ENCODE data around the gene SH3PXD2A.
A peak's percentile ranks its signal among the peaks of the same experiment; 100 is the strongest.
"Not testable (repeated sequence)": the region's sequence is repeated elsewhere in the genome, so short reads cannot be mapped to it uniquely, and the experiment has no call there.

The SH3PXD2A gene

DNA sequence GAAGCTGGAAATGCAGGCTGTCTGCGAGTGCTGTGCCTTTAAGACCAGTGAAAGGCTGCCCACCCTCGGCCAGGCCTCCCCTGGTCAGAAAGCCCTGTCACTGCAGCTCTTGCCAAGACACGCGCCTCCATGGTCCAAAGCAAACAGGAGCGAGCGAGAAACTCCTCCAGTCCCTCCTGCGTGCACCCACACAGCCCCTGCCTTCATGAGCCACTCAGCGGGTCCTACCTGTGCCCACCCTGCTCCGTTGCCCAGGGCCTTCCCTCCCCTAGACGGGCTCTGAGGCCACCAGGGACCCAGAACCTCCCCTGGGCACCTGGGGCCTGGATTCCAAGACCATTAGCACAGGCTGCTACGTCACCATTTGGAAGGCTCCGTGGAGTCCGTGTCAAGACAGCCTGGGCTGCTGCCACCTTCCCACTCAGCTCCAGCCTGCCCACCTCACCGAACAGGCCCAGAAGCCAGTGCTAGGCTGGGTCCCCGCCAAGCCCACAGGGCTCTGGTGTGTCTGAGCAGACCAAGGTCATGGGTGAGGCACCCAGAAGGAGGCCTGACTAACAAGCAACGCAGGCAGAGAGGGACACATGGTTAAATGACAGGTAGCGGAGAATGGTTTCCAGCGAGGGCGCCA is 217.3 kb downstream of the SH3PXD2A start:
- H3K4me1 ChIP-seq (ENCODE audit: control insufficient read depth, insufficient read depth, low read length) = peaks cover 38% of the 10 kb centered on the region
- H3K27me3 ChIP-seq (ENCODE audit: control insufficient read depth, insufficient read depth, low read length) = no peaks in the 10 kb centered on the region
- no peak overlapping the region for H3K9ac ChIP-seq (ENCODE audit: low read length)
- peaks cover 5% of the 10 kb centered on the region for H3K36me3 ChIP-seq (ENCODE audit: control insufficient read depth, insufficient read depth, low read length)
- no peak overlapping the region for H3K4me3 ChIP-seq (ENCODE audit: low read length)
- H3K27ac ChIP-seq (ENCODE audit: low read depth, low read length) = peak overlapping the region; percentile 51

DNA sequence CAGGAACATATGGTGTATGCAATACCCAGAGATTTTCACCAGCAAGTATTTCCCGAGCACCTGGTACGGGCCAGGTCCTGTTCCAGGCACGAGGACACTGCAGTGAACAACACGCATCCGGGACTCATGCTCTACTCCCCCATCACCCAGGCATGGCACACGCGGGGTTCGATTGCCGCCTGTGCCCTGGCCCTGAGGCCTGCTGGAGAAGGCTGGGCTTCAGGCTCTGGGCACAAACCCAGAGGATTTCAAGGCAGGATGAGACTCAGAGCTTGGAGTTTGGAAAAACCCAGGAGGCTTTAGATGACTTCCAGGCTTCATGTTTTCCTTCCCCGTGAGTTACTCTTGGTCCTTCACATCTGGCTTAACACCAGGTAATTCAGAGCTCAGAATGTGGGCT is 218.4 kb downstream of the SH3PXD2A start:
- Histone ChIP-seq H3K27ac (ENCODE audit: low read depth, low read length) (peak overlapping the region; percentile 51), H3K4me1 (ENCODE audit: control insufficient read depth, insufficient read depth, low read length) (peaks cover 38% of the 10 kb centered on the region), H3K4me3 (ENCODE audit: low read length) (no peak overlapping the region), H3K27me3 (ENCODE audit: control insufficient read depth, insufficient read depth, low read length) (no peaks in the 10 kb centered on the region), H3K9ac (ENCODE audit: low read length) (no peak overlapping the region), H3K36me3 (ENCODE audit: control insufficient read depth, insufficient read depth, low read length) (peaks cover 5% of the 10 kb centered on the region)

DNA sequence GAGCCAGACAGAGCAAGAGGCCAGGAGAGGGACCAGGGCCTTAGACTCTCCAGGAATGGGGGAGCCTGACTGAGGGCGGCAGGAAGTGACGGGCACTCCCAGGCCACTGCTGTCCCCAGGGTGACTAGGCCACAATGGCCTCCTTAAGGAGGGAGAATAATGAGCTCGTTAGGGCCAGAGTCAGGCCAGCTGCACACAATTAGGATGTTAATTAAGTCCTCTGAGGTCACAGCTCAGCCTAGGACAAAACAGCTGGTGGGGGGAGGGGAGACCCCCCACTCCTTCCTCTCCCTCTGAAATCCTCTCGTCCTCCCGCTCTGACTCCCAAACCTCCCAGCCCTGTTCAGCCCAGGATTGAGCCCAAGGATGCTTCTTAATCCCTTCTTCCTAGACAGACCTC is 218.9 kb downstream of the SH3PXD2A start:
- Histone ChIP-seq H3K27me3 (ENCODE audit: control insufficient read depth, insufficient read depth, low read length) (no peaks in the 10 kb centered on the region), H3K9ac (ENCODE audit: low read length) (no peak overlapping the region)

DNA sequence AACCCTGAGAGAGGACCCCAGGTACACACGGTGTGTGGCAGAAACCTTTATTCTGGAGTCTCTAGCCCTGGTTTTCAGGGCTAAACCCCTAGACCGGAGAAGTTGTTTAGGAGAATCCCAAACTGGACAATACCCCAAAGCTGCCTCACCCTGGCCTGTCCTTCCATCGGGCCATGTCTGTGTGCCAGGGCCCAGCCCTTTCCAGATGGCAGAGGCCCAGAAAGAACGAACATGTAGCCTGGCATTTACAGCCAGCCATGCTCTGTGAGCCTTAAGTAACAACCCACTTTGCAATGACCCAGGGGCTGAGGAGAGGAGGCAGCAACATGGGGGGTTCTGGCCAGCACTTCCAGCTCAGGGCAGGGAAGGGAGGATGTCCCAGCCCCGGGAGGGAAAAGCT is 219.8 kb downstream of the SH3PXD2A start:
- peaks cover 30% of the 10 kb centered on the region for H3K4me1 ChIP-seq (ENCODE audit: control insufficient read depth, insufficient read depth, low read length)
- H3K36me3 ChIP-seq (ENCODE audit: control insufficient read depth, insufficient read depth, low read length) = peaks cover 9% of the 10 kb centered on the region
- no peak overlapping the region for H3K27ac ChIP-seq (ENCODE audit: low read depth, low read length)
- H3K4me3 ChIP-seq (ENCODE audit: low read length) = no peak overlapping the region
- no peaks in the 10 kb centered on the region for H3K27me3 ChIP-seq (ENCODE audit: control insufficient read depth, insufficient read depth, low read length)
- H3K9ac ChIP-seq (ENCODE audit: low read length) = no peak overlapping the region

More for the DNA sequence above, 218.9 kb downstream of the SH3PXD2A start:
- Histone ChIP-seq H3K27ac (ENCODE audit: low read depth, low read length) (peak overlapping the region; percentile 51), H3K4me1 (ENCODE audit: control insufficient read depth, insufficient read depth, low read length) (peaks cover 38% of the 10 kb centered on the region), H3K4me3 (ENCODE audit: low read length) (no peak overlapping the region), H3K36me3 (ENCODE audit: control insufficient read depth, insufficient read depth, low read length) (peaks cover 6% of the 10 kb centered on the region)

DNA sequence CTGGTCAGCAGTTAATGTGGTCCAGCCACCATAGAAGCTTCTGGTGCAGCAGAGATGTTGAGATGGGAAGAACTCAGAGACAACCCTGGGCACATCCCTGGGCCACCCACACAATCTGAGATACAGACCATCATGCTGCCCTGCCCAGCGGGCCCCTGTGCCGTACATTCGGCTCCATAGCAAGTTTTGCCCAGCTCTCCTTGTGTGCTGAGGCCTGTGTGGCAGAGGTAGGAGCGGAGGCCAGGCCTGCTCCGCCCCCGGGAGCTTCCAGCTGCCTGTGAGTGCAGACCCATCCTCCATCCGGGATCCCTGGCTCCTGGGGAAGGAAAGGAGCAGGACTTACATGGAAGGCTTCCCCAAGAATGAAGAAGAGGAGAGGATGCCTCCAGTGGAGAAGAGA is 221.5 kb downstream of the SH3PXD2A start:
- H3K36me3 ChIP-seq (ENCODE audit: control insufficient read depth, insufficient read depth, low read length) = peaks cover 9% of the 10 kb centered on the region
- H3K27me3 ChIP-seq (ENCODE audit: control insufficient read depth, insufficient read depth, low read length) = no peaks in the 10 kb centered on the region
- no peak overlapping the region for H3K4me3 ChIP-seq (ENCODE audit: low read length)
- H3K9ac ChIP-seq (ENCODE audit: low read length) = no peak overlapping the region
- H3K27ac ChIP-seq (ENCODE audit: low read depth, low read length) = no peak overlapping the region
- peaks cover 30% of the 10 kb centered on the region for H3K4me1 ChIP-seq (ENCODE audit: control insufficient read depth, insufficient read depth, low read length)

DNA sequence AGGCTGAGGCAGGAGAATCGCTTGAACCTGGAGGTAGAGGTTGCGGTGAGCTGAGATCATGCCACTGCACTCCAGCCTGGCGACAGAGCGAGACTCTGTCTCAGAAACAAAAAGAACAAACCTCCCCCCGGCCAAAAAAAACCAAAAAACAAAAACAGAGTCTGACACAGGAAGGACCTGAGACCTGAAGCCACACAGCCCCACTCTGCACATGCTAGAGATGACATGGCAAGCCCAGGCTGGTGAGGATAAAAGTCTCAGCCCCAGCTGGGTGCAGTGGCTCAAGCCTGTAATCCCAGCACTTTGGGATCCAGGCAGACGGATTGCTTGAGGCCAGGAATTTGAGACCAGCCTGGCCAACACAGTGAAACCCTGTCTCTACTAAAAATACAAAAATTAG is 222.5 kb downstream of the SH3PXD2A start:
- H3K27me3 ChIP-seq (ENCODE audit: control insufficient read depth, insufficient read depth, low read length); H3K27ac ChIP-seq (ENCODE audit: low read depth, low read length); H3K9ac ChIP-seq (ENCODE audit: low read length); H3K4me3 ChIP-seq (ENCODE audit: low read length); H3K36me3 ChIP-seq (ENCODE audit: control insufficient read depth, insufficient read depth, low read length): not testable (repeated sequence)
- H3K4me1 ChIP-seq (ENCODE audit: control insufficient read depth, insufficient read depth, low read length) = peaks cover 20% of the 10 kb centered on the region

DNA sequence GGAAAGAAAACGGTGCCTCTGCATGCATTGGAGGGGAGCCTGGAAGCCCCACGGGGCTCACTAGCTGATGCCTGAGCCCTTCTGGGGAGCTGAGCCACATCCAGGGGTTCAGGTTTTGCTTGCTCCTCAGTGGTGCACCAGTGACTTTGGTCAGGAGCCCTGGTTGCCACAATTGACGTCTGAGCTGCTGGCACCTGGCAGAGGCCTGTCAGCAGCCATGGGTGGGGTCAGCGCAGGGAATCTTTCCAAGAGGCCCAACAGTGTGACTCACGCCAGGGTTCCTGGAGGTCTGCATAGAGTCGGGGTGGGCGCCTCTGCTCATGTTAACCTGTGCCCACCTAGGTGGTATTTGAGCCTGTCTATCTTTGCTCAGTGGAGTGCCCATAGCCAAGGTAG is 223.1 kb downstream of the SH3PXD2A start:
- H3K27me3 ChIP-seq (ENCODE audit: control insufficient read depth, insufficient read depth, low read length) = no peaks in the 10 kb centered on the region
- no peak overlapping the region for H3K27ac ChIP-seq (ENCODE audit: low read depth, low read length)
- H3K9ac ChIP-seq (ENCODE audit: low read length) = no peak overlapping the region
- peaks cover 14% of the 10 kb centered on the region for H3K36me3 ChIP-seq (ENCODE audit: control insufficient read depth, insufficient read depth, low read length)
- no peak overlapping the region for H3K4me3 ChIP-seq (ENCODE audit: low read length)
- peaks cover 13% of the 10 kb centered on the region for H3K4me1 ChIP-seq (ENCODE audit: control insufficient read depth, insufficient read depth, low read length)

DNA sequence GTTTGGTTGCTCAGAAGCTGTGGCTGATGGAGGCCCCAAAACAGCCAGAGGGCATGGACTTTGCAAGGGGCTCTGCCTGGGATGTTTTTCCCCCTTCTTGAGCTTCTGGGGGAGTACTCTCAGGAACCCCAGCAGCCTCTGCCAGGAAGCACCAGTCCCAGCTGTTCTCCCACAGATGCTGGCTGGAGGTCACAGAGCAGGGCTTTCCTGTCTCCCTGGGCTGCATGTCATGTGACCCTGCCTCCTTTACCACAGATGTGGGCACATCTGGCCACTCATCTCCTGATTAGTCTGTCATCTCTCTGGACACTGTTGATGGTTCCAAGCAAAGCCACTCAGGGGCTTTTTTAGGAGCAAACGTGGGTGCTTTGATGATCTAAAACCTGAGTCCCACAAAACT is 225.2 kb downstream of the SH3PXD2A start:
- H3K27ac ChIP-seq (ENCODE audit: low read depth, low read length) = no peak overlapping the region
- peaks cover 3% of the 10 kb centered on the region for H3K4me1 ChIP-seq (ENCODE audit: control insufficient read depth, insufficient read depth, low read length)
- H3K9ac ChIP-seq (ENCODE audit: low read length) = no peak overlapping the region
- no peak overlapping the region for H3K4me3 ChIP-seq (ENCODE audit: low read length)
- no peaks in the 10 kb centered on the region for H3K27me3 ChIP-seq (ENCODE audit: control insufficient read depth, insufficient read depth, low read length)
- H3K36me3 ChIP-seq (ENCODE audit: control insufficient read depth, insufficient read depth, low read length) = peaks cover 33% of the 10 kb centered on the region

DNA sequence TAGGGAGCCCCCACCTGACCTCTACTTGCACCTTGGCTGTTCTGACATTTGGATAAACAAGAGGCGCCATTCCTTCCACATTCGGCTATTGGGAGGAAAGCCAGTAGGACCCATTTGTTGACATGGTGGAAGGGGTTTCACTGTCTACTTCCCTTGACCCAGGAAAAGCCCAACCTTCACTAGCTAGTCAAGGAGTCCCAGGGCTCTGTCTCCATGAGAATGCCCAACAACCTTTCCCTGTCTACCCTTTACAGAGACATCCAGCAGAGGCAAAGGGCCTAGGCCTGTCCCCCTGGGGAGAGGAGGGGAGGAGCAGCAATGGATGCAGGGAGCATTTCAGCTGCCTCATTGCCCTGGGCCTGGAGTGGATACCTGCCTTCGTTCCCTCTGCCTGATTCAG is 225.8 kb downstream of the SH3PXD2A start:
- H3K4me1 ChIP-seq (ENCODE audit: control insufficient read depth, insufficient read depth, low read length) = peaks cover 3% of the 10 kb centered on the region
- H3K27ac ChIP-seq (ENCODE audit: low read depth, low read length) = no peak overlapping the region
- H3K36me3 ChIP-seq (ENCODE audit: control insufficient read depth, insufficient read depth, low read length) = peaks cover 36% of the 10 kb centered on the region

DNA sequence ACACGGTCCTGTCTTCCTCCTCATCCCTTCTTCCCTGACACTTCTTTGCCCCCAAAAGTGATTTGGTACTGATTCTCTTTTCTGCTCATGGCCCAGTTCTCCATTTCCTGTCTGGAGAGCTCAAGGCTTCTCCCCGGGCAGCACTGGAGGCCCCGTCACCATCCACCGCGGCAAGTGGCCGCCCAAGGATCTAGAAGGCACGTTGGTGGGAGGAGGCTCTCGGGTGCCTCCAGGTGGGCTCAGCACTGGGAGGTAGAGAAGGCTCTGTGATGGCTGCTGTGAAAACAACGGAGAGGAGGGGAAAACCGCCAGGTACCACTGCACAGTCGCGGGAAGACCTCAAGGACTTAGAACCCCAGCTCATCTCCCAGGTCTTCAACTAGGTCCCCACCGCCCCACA is 227.5 kb downstream of the SH3PXD2A start:
- Histone ChIP-seq H3K36me3 (ENCODE audit: control insufficient read depth, insufficient read depth, low read length) (peaks cover 46% of the 10 kb centered on the region), H3K4me3 (ENCODE audit: low read length) (no peak overlapping the region), H3K27ac (ENCODE audit: low read depth, low read length) (no peak overlapping the region), H3K4me1 (ENCODE audit: control insufficient read depth, insufficient read depth, low read length) (peaks cover 3% of the 10 kb centered on the region), H3K9ac (ENCODE audit: low read length) (no peak overlapping the region), H3K27me3 (ENCODE audit: control insufficient read depth, insufficient read depth, low read length) (no peaks in the 10 kb centered on the region)

More for the DNA sequence above, 225.8 kb downstream of the SH3PXD2A start:
- no peaks in the 10 kb centered on the region for H3K27me3 ChIP-seq (ENCODE audit: control insufficient read depth, insufficient read depth, low read length)
- no peak overlapping the region for H3K4me3 ChIP-seq (ENCODE audit: low read length)
- H3K9ac ChIP-seq (ENCODE audit: low read length) = no peak overlapping the region

DNA sequence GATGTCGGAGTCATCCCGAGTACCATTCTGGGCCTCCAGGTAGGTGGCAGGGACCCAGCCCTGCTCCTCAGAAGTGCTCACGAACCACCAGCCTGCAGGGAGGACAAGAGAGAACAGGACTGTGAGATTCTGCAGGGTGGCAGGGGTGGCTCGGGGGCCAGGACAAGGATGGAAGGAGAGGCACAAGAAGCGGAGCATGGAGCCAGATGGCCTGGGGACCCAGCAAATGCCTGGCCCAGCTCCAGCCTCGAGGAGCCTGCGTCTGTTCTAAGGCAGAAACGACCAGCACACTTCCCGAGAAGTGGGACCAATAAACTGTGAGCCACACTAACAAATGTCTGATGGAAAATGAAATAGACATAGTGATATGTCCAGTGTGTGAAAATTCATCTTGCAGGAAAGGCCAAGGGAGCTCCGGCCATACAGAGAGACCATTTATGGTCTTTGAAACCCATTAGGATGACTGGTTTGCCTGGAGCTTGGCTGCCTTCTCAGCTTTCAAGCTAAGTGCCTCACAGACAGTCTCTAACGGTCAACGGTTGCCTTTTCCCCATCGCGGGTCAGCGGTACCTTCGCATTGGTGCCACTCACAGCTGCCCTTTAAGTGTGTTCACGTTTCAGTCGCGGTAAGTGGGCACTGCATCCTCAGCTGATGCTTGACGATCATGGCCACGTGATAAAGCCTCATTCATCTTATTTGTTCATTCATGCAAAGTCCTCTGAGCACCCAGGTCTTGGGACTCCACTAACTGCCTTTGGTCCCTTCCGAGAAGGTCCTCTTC is 228.1 kb downstream of the SH3PXD2A start:
- H3K4me1 ChIP-seq (ENCODE audit: control insufficient read depth, insufficient read depth, low read length) = peaks cover 3% of the 10 kb centered on the region
- no peaks in the 10 kb centered on the region for H3K27me3 ChIP-seq (ENCODE audit: control insufficient read depth, insufficient read depth, low read length)
- H3K4me3 ChIP-seq (ENCODE audit: low read length) = no peak overlapping the region
- no peak overlapping the region for H3K27ac ChIP-seq (ENCODE audit: low read depth, low read length)
- H3K9ac ChIP-seq (ENCODE audit: low read length) = no peak overlapping the region
- peaks cover 46% of the 10 kb centered on the region for H3K36me3 ChIP-seq (ENCODE audit: control insufficient read depth, insufficient read depth, low read length)

DNA sequence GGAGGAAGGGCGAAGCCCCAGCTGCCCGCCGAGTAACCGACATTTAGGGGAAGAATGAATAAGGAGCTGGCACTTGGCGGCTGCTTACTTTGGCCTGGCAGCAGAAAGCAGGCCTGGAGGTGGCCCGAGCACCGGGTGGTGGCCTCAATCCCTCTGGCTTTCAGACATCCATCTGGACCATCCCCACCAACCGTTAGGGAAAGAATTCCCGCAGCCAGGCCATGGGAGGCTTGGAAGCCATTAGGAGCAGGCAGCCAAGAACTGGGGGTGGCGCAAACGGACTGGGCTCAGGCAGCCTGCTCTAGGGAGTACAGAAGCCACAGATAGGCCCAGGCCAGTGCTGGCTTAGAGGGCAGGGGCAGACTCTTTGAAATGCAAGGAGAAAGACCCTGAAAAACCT is 229.2 kb downstream of the SH3PXD2A start:
- Histone ChIP-seq H3K4me1 (ENCODE audit: control insufficient read depth, insufficient read depth, low read length) (peaks cover 3% of the 10 kb centered on the region), H3K9ac (ENCODE audit: low read length) (no peak overlapping the region), H3K27ac (ENCODE audit: low read depth, low read length) (no peak overlapping the region), H3K27me3 (ENCODE audit: control insufficient read depth, insufficient read depth, low read length) (no peaks in the 10 kb centered on the region), H3K4me3 (ENCODE audit: low read length) (no peak overlapping the region), H3K36me3 (ENCODE audit: control insufficient read depth, insufficient read depth, low read length) (peaks cover 45% of the 10 kb centered on the region)

All from rectal smooth muscle tissue (tissue), 1 donor.